Peyer's patch (tissue), 4 donors: ENCODE data around the gene CHKB.

ENCODE experiments used
- CTCF ChIP-seq, 6 experiments: fragments of 450-650 bp in 4 of 6; fragments of 200-600 bp in 2 of 6; sonication (generic) in 1 of 6; IDR thresholded peaks; one replicate each; pipeline ENCODE4 v1.5.1; 2017 to 2019; ENCODE audit warnings: antibody characterized with exemption in 6 of 6, mild to moderate bottlenecking in 3 of 6, moderate library complexity in 1 of 6
- POLR2A ChIP-seq, 2 donors: fragments of 450-650 bp; IDR thresholded peaks; one replicate each; pipeline ENCODE4 v1.5.1; 2017; ENCODE audit warnings: antibody characterized with exemption in 2 of 2, mild to moderate bottlenecking in 2 of 2, moderate library complexity in 2 of 2

DNA sequence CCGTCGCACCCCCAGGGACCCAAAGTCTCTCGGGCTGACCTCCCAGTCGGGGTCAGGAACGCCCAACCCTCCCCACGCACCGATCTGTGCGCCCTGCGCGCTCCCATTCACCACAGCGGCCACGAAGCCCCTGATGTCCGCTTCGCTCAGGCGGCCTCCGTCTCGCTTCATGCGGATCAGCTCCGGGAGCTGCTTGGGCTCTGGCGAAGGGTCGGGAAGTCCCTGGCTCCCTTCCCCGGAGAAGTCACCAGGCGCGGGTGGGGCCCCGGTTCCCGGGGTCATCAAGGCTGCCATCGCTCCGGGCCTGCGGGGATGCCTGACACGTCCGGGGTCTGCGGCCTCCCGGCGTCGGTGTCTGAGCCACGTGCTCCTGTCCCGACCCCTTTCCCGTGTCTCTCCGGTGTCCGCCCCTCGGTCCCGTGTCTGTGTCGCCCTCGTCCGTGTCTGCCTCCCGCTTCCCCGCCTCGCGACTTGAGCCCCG is 53.2 kb downstream of the CHKB start:
- no peak for TF ChIP-seq CTCF (IDR thresholded peaks at IDR 0.05)
- TF ChIP-seq POLR2A (IDR thresholded peaks at IDR 0.05) = no peak
